IMR-90 (cell line): ENCODE results near the gene PRCD. TPM values are rescaled to one million over a fixed set of nuclear protein-coding genes. Genes with fewer than 3 reads are reported as not detected.

Experiments used
- ATAC-seq: fragments of 200-7000 bp; cut with Tn5 transposase; 2 replicates; pipeline ENCODE4 v1.9.1; 2020; ENCODE audit warnings: low read depth, mild to moderate bottlenecking, moderate library complexity
- BruUV-seq: library from RNA; stranded (reverse); fragments of 400-500 nt; replicated peaks from 2 replicates; lab custom pipeline; 2021; lab: Mats Ljungman, UMichigan
- CTCF ChIA-PET: fragments of 300-600 bp; formaldehyde crosslinking; extraction: SDS; loops from one replicate; lab custom pipeline; 2021; ENCODE audit warnings: antibody characterized with exemption; lab: Yijun Ruan, JAX
- POLR2A ChIA-PET: fragments of 300-600 bp; sonication (Branson Sonifier 250); formaldehyde crosslinking; loops from one replicate; lab custom pipeline; 2022; ENCODE audit warnings: antibody characterized with exemption; ENCODE audit not compliant: unreplicated experiment; lab: Charles Lee
- DNase-seq: peaks from one replicate; pipeline ENCODE4 v3.0.0; 2013
- H2AFZ ChIP-seq: replicated peaks from 2 replicates; pipeline ENCODE3; 2013; ENCODE audit warnings: low read length, mild to moderate bottlenecking; ENCODE audit not compliant: poor library complexity
- H2AK5ac ChIP-seq: 2 replicates; pipeline ENCODE4 v1.6.1; 2013; ENCODE audit warnings: low read depth, low read length, inconsistent platforms
- H2AK9ac ChIP-seq: replicated peaks from 2 replicates; pipeline ENCODE3; 2013; ENCODE audit warnings: mild to moderate bottlenecking, low read depth, low read length, moderate library complexity; ENCODE audit not compliant: poor library complexity
- H2BK120ac ChIP-seq: 2 replicates; pipeline ENCODE4 v1.6.1; 2013; ENCODE audit warnings: low read depth, low read length, inconsistent platforms
- H2BK15ac ChIP-seq: 3 replicates; pipeline ENCODE4 v1.6.1; 2013; ENCODE audit warnings: low read depth, low read length, inconsistent platforms
- H2BK20ac ChIP-seq: 2 replicates; pipeline ENCODE4 v1.6.1; 2013; ENCODE audit warnings: low read depth, mild to moderate bottlenecking, inconsistent platforms, low read length, moderate library complexity
- H2BK5ac ChIP-seq: 2 replicates; pipeline ENCODE4 v1.6.1; 2013; ENCODE audit warnings: mild to moderate bottlenecking, low read depth, low read length, inconsistent platforms; ENCODE audit not compliant: poor library complexity, severe bottlenecking
- H3K14ac ChIP-seq: replicated peaks from 2 replicates; pipeline ENCODE4 v1.6.1; 2013; ENCODE audit warnings: low read depth, low read length, inconsistent platforms
- H3K18ac ChIP-seq: 2 replicates; pipeline ENCODE4 v1.6.1; 2013; ENCODE audit warnings: low read depth, low read length, control low read depth
- H3K23ac ChIP-seq: 2 replicates; pipeline ENCODE4 v1.6.1; 2013; ENCODE audit warnings: low read depth, low read length, inconsistent platforms
- H3K27ac ChIP-seq: 2 replicates; pipeline ENCODE4 v1.5.1; 2013; ENCODE audit warnings: mild to moderate bottlenecking, control low read depth, low read length; ENCODE audit not compliant: insufficient read depth
- H3K27me3 ChIP-seq: 2 replicates; pipeline ENCODE4 v1.6.1; 2013; ENCODE audit warnings: low read length; ENCODE audit not compliant: control insufficient read depth, insufficient read depth
- H3K36me3 ChIP-seq: 2 replicates; pipeline ENCODE4 v1.6.1; 2013; ENCODE audit warnings: low read length, mixed read lengths; ENCODE audit not compliant: control insufficient read depth, insufficient read depth
- H3K4ac ChIP-seq: 2 replicates; pipeline ENCODE4 v1.6.1; 2013; ENCODE audit warnings: low read depth, low read length, inconsistent platforms
- H3K4me1 ChIP-seq: 2 replicates; pipeline ENCODE4 v1.6.1; 2013; ENCODE audit warnings: low read length, mixed read lengths; ENCODE audit not compliant: control insufficient read depth, insufficient read depth
- H3K4me2 ChIP-seq: 2 replicates; pipeline ENCODE4 v1.6.1; 2013; ENCODE audit warnings: low read depth, mild to moderate bottlenecking, control low read depth, low read length, moderate library complexity
- H3K4me3 ChIP-seq: 2 replicates; pipeline ENCODE4 v1.5.1; 2013; ENCODE audit warnings: low read depth, mild to moderate bottlenecking, control low read depth, low read length, moderate library complexity; ENCODE audit not compliant: insufficient read depth
- H3K56ac ChIP-seq: 2 replicates; pipeline ENCODE4 v1.6.1; 2013; ENCODE audit warnings: low read length, inconsistent platforms; ENCODE audit not compliant: insufficient read depth; ENCODE audit errors: extremely low read depth
- H3K79me1 ChIP-seq, 2 experiments: 2 replicates each; pipeline ENCODE4 v1.6.1; 2013; ENCODE audit warnings: low read length in 2 of 2, inconsistent platforms in 1 of 2, low read depth in 1 of 2
- H3K9ac ChIP-seq: 2 replicates; pipeline ENCODE4 v1.6.1; 2013; ENCODE audit warnings: low read depth, low read length, control low read depth
- H3K9me1 ChIP-seq: 2 replicates; pipeline ENCODE4 v1.6.1; 2013; ENCODE audit warnings: low read length, inconsistent platforms; ENCODE audit not compliant: insufficient read depth
- H3K9me3 ChIP-seq: 2 replicates; pipeline ENCODE4 v1.6.1; 2013; ENCODE audit warnings: low read length; ENCODE audit not compliant: control insufficient read depth, insufficient read depth
- H4K20me1 ChIP-seq: 2 replicates; pipeline ENCODE4 v1.6.1; 2013; ENCODE audit warnings: low read length, inconsistent platforms; ENCODE audit not compliant: insufficient read depth
- H4K5ac ChIP-seq: 2 replicates; pipeline ENCODE4 v1.6.1; 2013; ENCODE audit warnings: mild to moderate bottlenecking, low read depth, low read length, control low read depth
- H4K8ac ChIP-seq, 2 experiments: 2 replicates each; pipeline ENCODE4 v1.6.1; 2013; ENCODE audit warnings: low read depth in 2 of 2, low read length in 2 of 2, control low read depth in 1 of 2, inconsistent platforms in 1 of 2
- H4K91ac ChIP-seq: 2 replicates; pipeline ENCODE4 v1.6.1; 2013; ENCODE audit warnings: low read depth, low read length, inconsistent platforms; ENCODE audit not compliant: insufficient read depth
- FOS ChIP-seq: fragments of 150-350 bp; IDR thresholded peaks from 2 replicates; pipeline ENCODE4 v1.6.1; 2016; ENCODE audit warnings: low read depth, low read length
- MAFK ChIP-seq: IDR thresholded peaks from 2 replicates; pipeline ENCODE4 v1.6.1; 2012; ENCODE audit warnings: low read depth, low read length, improper control_type of control experiment
- MAZ ChIP-seq: IDR thresholded peaks from 2 replicates; pipeline ENCODE4 v1.6.1; 2012; ENCODE audit warnings: low read depth, mild to moderate bottlenecking, low read length, improper control_type of control experiment, moderate library complexity, borderline replicate concordance
- MXI1 ChIP-seq: IDR thresholded peaks from 2 replicates; pipeline ENCODE4 v1.6.1; 2012; ENCODE audit warnings: low read depth, mild to moderate bottlenecking, low read length, moderate library complexity, borderline replicate concordance
- POLR2A ChIP-seq: IDR thresholded peaks from 2 replicates; pipeline ENCODE4 v1.6.1; 2012; ENCODE audit warnings: mild to moderate bottlenecking, low read depth, low read length
- RCOR1 ChIP-seq: IDR thresholded peaks from 2 replicates; pipeline ENCODE4 v1.6.1; 2012; ENCODE audit warnings: mild to moderate bottlenecking, low read length, improper control_type of control experiment; ENCODE audit not compliant: insufficient replicate concordance
- RFX5 ChIP-seq: IDR thresholded peaks from 2 replicates; pipeline ENCODE4 v1.8.0; 2012; ENCODE audit warnings: low read depth, mild to moderate bottlenecking, low read length, moderate library complexity
- SMC3 ChIP-seq: fragments of 150-350 bp; IDR thresholded peaks from 2 replicates; pipeline ENCODE4 v1.6.1; 2016; ENCODE audit warnings: low read depth, mild to moderate bottlenecking, antibody characterized with exemption, low read length, moderate library complexity
- WGBS, 2 experiments: methylation state at CpG; one replicate each; pipeline versions ENCODE4 v1.1.5 to v1.1.7; 2013; ENCODE audit warnings: missing lambda C conversion rate in 2 of 2; ENCODE audit not compliant: insufficient read length in 1 of 2; ENCODE audit errors: extremely low coverage in 2 of 2; 5-methylcytosine and 5-hydroxymethylcytosine counted together
- dilution Hi-C: fragments of 300-500 bp; cut with HindIII; formaldehyde crosslinking; loops from one replicate; pipeline ENCODE4 v1.14.3; 2018; ENCODE audit warnings: low sequenced_read_pairs; ENCODE audit not compliant: unreplicated experiment
- in situ Hi-C: fragments of 300-500 bp; cut with MboI; formaldehyde crosslinking; loops from 3 replicates; pipeline ENCODE4 v1.14.3; 2019; ENCODE audit warnings: low sequenced_read_pairs, inconsistent platforms, mixed read lengths
- intact Hi-C: fragments of 100-400 bp; cut with micrococcal nuclease; formaldehyde crosslinking; loops from 2 replicates; pipeline ENCODE4 v1.10.0; 2022
- polyA plus RNA-seq, 3 experiments: library from polyadenylated mRNA; depleted of rRNA; stranded (reverse); fragments of >200 nt; gene quantifications; 2 replicates each; pipeline ENCODE4 v1.2.3, GENCODE V29; 2012; ENCODE audit warnings: low replicate concordance in 1 of 3
- total RNA-seq: library from RNA; depleted of rRNA; stranded (reverse); fragments of >200 nt; gene quantifications from 2 replicates; pipeline ENCODE4 v1.2.3, GENCODE V29; 2012
- TF ChIP-seq, protein P1 (sequence below): fragments of 150-350 bp; IDR thresholded peaks from 2 replicates; pipeline ENCODE4 v1.6.1; 2017; ENCODE audit warnings: mild to moderate bottlenecking, antibody characterized with exemption, low read length, low read depth
- TF ChIP-seq, protein P2 (sequence below): conservative IDR thresholded peaks from 2 replicates; pipeline ENCODE4 v1.5.1; 2012; ENCODE audit warnings: mild to moderate bottlenecking, low read depth, low read length, improper control_type of control experiment

PRCD gene
- total and polyA plus RNA-seq, 2 of the 4 experiments (the other 2 are of a cell fraction) = 0.32 TPM; not detected in 1

DNA sequence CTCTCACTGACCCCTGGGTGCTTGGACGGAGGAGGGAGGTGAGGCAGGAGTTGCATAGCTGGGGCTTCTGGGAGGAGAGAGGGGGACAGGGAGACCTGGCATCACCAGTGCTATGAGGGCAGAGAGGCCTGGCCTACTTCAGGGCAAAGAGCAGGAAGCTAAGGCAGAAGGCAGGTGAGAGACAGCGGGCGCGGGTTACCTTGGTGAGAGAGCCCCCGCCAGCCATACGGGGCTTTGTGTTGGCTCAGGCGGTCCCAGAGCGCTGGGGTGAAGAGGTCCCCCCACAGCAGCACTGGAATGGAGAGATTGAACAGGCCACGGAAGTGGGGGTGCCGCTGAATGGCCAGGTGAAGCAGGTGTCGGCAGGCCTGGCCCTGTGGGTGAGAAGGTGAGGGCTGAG is 34.3 kb downstream of the PRCD start:
- no peak overlapping the region for H3K4me2 ChIP-seq
- H2AFZ ChIP-seq = no peak overlapping the region
- H4K5ac ChIP-seq = no peak overlapping the region
- no peak overlapping the region for H2BK5ac ChIP-seq
- 91% methylated on average over 7 of the region's 11 CpGs; no CpG with 5 or more reads in 1 of the 2 experiments for WGBS, 2 experiments
- no peaks in the 10 kb centered on the region for H3K36me3 ChIP-seq
- ATAC-seq = no peak
- H3K14ac ChIP-seq = no peak overlapping the region
- H4K91ac ChIP-seq = no peak overlapping the region
- no peak for DNase-seq
- POLR2A ChIA-PET = interaction anchor here (1.3 kb wide), 1 partner anchor 98 kb away, joined by 3 read pairs; no protein-coding TSS in a partner anchor
- CTCF ChIA-PET = interaction anchor here (0.8 kb wide), 1 partner anchor 8 kb away, joined by 4 read pairs; no protein-coding TSS in a partner anchor
- H2BK15ac ChIP-seq = no peak overlapping the region
- no TSS peak for BruUV-seq
- intact Hi-C loops = no loop called here
- H3K18ac ChIP-seq = no peak overlapping the region
- H3K9ac ChIP-seq = no peak overlapping the region
- no peaks in the 10 kb centered on the region for H3K79me1 ChIP-seq
- H3K27ac ChIP-seq = no peak overlapping the region
- no peak overlapping the region for H4K8ac ChIP-seq
- no peaks in the 10 kb centered on the region for H3K27me3 ChIP-seq
- H2AK9ac ChIP-seq = no peak overlapping the region
- no peak overlapping the region for H3K56ac ChIP-seq
- dilution Hi-C loops = no loop called here
- no peak overlapping the region for H2BK20ac ChIP-seq
- H3K9me1 ChIP-seq = peaks cover 3% of the 10 kb centered on the region; the same call in 1 of the 2 replicates
- in situ Hi-C loops = no loop called here
- H4K20me1 ChIP-seq = no peaks in the 10 kb centered on the region
- H3K9me3 ChIP-seq = peaks cover 6% of the 10 kb centered on the region
- no peak overlapping the region for H2AK5ac ChIP-seq
- H3K4me3 ChIP-seq = no peak overlapping the region
- no peak overlapping the region for H2BK120ac ChIP-seq
- no peak overlapping the region for H3K4ac ChIP-seq
- H3K23ac ChIP-seq = no peak overlapping the region
- H3K4me1 ChIP-seq = no peaks in the 10 kb centered on the region
- TF ChIP-seq RFX5 (no peak), FOS (no peak), MAFK (no peak), MXI1 (no peak), POLR2A (no peak), SMC3 (no peak), RCOR1 (no peak), MAZ (no peak)
- TF ChIP-seq, protein P1, sequence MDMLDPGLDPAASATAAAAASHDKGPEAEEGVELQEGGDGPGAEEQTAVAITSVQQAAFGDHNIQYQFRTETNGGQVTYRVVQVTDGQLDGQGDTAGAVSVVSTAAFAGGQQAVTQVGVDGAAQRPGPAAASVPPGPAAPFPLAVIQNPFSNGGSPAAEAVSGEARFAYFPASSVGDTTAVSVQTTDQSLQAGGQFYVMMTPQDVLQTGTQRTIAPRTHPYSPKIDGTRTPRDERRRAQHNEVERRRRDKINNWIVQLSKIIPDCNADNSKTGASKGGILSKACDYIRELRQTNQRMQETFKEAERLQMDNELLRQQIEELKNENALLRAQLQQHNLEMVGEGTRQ = no peak
- TF ChIP-seq, protein P2, sequence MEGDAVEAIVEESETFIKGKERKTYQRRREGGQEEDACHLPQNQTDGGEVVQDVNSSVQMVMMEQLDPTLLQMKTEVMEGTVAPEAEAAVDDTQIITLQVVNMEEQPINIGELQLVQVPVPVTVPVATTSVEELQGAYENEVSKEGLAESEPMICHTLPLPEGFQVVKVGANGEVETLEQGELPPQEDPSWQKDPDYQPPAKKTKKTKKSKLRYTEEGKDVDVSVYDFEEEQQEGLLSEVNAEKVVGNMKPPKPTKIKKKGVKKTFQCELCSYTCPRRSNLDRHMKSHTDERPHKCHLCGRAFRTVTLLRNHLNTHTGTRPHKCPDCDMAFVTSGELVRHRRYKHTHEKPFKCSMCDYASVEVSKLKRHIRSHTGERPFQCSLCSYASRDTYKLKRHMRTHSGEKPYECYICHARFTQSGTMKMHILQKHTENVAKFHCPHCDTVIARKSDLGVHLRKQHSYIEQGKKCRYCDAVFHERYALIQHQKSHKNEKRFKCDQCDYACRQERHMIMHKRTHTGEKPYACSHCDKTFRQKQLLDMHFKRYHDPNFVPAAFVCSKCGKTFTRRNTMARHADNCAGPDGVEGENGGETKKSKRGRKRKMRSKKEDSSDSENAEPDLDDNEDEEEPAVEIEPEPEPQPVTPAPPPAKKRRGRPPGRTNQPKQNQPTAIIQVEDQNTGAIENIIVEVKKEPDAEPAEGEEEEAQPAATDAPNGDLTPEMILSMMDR = no peak
